Effector memory CD8-positive, alpha-beta T cell (primary cell): ENCODE measurements around the gene CCND1.

Experiments used
- ATAC-seq: fragments of 150-1000 bp; cut with Tn5 transposase; replicated peaks from 2 replicates; pipeline ENCODE4 v1.10.0; 2021; ENCODE audit warnings: mild to moderate bottlenecking, moderate library complexity
- DNase-seq, 3 experiments: peaks; one replicate each; pipeline ENCODE4 v3.0.0; 2021
- H3K27ac Mint-ChIP-seq, 2 donors: one replicate each; pipeline ENCODE4 v1.8.0; 2022; ENCODE audit warnings: mild to moderate bottlenecking in 2 of 2, mixed read lengths in 2 of 2, moderate library complexity in 2 of 2
- H3K27me3 Mint-ChIP-seq, 2 donors: one replicate each; pipeline ENCODE4 v1.8.0; 2022; ENCODE audit warnings: mixed read lengths in 2 of 2
- H3K36me3 Mint-ChIP-seq: one replicate; pipeline ENCODE4 v1.8.0; 2022; ENCODE audit warnings: mild to moderate bottlenecking, moderate library complexity, mixed read lengths; ENCODE audit not compliant: insufficient read depth
- H3K4me1 Mint-ChIP-seq, 2 donors: one replicate each; pipeline ENCODE4 v1.8.0; 2022; ENCODE audit warnings: low read depth in 2 of 2, mixed read lengths in 2 of 2
- H3K4me3 Mint-ChIP-seq, 2 donors: one replicate each; pipeline ENCODE4 v1.8.0; 2022; ENCODE audit warnings: mild to moderate bottlenecking in 2 of 2, mixed read lengths in 2 of 2, moderate library complexity in 2 of 2
- H3K9me3 Mint-ChIP-seq, 2 donors: one replicate each; pipeline ENCODE4 v1.8.0; 2022; ENCODE audit warnings: mixed read lengths in 2 of 2

The CCND1 gene

DNA sequence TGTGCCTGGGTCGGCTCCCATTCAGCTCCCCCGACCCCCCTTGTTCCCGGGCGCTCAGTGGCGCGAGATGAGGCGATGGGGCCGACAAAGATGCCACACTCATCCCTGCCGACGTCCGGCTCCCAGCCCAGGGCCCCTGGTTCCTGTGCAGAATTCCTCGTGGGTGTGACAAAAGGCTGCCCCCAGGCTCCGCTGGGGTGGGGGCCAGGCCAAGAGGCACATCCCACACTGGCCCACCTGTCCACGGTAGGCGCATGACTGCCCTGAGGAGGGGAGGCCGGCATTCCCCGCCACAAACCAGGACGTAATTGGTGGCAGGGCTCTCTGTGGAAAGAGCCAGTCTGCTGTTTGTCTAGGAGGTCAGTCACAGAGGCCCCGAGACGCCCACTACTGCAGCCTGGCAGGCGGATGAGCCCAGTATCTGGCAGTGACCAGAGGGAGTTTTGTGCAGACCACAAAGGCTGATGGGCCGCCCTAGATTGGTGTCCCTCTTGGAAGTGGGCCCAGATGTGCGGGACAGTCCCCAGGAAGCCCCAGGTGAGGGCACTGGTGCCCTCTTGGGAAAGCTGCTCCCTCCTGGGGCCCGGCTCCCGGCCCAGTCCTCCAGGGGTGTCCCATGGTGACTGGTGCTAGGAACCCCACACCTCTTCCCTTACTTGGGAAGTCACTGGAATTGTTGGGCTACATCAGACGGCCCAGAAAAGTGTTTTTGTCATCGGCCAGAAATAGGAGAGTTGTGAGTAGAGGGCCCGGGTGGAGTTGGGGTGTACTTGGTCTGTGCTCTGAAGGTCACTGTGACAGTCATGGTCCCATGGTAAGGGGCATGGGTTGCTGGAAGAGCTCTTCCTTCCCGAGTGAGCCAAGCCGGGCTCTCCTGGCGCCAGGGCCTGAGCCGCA, 5.8 kb downstream of the CCND1 start:
- no peaks in the 10 kb centered on the region for H3K9me3 Mint-ChIP-seq
- ATAC-seq = no peak
- H3K36me3 Mint-ChIP-seq = no peaks in the 10 kb centered on the region
- H3K27me3 Mint-ChIP-seq = peaks cover 0 to 20% of the 10 kb centered on the region in 2 donors
- H3K27ac Mint-ChIP-seq = no peak overlapping the region
- DNase-seq = no peak
- H3K4me3 Mint-ChIP-seq = no peak overlapping the region
- H3K4me1 Mint-ChIP-seq = peaks cover 0 to 3% of the 10 kb centered on the region in 2 donors

DNA sequence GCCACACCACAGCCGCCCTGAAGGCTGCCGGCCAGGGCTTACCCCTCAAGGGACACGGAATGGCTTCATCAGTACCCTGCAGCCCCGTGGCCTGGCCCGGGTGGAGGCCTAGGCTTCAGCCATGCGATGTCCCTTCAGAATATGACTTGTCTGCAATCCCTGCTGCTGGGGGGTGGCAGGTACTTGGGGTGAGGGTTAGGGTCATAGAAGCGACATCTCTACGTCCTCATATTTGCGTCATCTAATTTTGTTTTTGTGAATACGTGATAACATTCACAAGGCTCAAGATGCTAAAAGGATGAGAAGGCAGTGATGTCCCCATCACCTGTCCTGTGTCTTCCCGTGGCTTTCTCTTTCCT, 6.4 kb downstream of the CCND1 start:
- ATAC-seq (no peak), DNase-seq (no peak)
- H3K9me3 Mint-ChIP-seq = no peaks in the 10 kb centered on the region
- H3K4me1 Mint-ChIP-seq = peaks cover 0 to 3% of the 10 kb centered on the region in 2 donors
- no peak overlapping the region for H3K27ac Mint-ChIP-seq
- H3K27me3 Mint-ChIP-seq = peaks cover 0 to 20% of the 10 kb centered on the region in 2 donors
- H3K4me3 Mint-ChIP-seq = no peak overlapping the region
- H3K36me3 Mint-ChIP-seq = no peaks in the 10 kb centered on the region

DNA sequence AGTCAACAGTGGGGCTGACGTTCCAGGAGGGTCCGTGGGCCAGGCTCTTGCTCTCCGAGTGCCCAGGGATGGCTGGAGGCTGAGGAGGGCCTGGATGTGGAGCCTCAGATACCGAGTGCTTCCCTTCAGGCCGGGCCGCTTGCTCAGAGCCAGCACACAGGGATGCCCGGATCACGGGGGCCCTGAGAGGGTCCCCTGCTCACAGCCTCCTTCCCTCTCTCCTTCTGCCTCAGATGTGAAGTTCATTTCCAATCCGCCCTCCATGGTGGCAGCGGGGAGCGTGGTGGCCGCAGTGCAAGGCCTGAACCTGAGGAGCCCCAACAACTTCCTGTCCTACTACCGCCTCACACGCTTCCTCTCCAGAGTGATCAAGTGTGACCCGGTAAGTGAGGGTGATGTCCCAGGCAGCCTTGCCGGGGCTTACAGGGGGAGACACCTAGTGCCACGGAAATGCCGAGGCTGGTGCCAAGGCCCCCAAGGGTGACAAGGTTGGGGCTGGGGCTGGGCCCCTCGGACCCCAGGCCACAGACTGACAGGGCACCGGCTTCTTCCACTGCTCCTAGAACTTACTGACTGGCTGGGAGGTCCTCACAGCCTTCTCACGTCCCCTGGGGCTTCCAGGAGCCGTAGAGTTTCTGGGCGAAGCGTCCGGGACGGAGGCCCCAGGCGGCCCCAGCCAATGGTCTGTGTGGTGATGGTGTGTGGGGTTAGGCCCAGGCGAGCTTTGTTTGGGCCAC, 7.0 kb downstream of the CCND1 start:
- H3K27ac Mint-ChIP-seq = no peak overlapping the region
- no peak for ATAC-seq
- peaks cover 0 to 20% of the 10 kb centered on the region in 2 donors for H3K27me3 Mint-ChIP-seq
- H3K9me3 Mint-ChIP-seq = no peaks in the 10 kb centered on the region
- no peaks in the 10 kb centered on the region for H3K36me3 Mint-ChIP-seq
- peaks cover 0 to 3% of the 10 kb centered on the region in 2 donors for H3K4me1 Mint-ChIP-seq
- H3K4me3 Mint-ChIP-seq = no peak overlapping the region
- DNase-seq = no peak

DNA sequence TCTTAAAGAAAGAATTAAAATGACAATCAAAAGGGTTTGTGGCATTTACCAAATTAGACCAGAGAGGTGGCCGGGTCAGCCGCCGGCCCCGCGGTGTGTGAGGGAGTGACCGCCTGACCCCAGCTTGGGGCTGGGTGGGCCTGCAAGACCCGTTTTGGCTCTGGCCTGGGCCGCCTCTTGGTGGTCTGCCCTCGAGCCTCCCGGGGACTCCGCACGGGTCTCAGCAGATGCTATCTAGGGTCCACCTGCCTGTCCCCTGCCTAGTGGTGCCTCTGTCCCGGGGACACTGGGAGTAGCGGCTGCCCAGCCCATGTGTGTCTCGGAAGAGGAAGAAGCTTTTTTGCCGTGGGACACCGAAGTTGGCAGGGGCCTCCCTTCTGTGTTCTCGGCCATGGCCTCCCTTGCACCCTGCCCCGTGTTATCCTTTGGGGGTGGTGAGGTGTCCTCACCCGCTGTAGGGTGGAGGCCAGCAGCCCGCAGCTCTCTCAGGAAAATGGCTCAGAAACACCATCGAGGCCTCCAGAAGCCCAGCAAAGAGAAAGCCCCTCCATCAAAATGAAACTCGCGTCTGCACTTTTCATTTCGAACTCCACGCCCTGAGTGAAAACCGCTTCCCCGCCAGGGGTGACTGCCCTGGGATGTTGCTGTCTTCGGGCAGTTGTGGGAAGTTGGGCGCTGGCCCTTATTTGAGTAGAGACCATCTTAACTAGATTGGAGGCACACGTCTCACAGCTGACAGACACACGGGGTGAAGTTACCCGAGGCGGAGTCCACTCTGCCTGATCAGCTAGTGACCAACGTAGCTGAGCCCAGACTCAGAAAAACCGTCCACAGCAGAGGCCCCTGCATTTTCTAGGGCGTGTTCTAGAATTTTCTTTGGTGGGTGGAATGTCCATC, 8.0 kb downstream of the CCND1 start:
- Mint-ChIP-seq H3K36me3 (no peaks in the 10 kb centered on the region), H3K27ac (no peak overlapping the region), H3K4me1 (peaks cover 0 to under 1% of the 10 kb centered on the region in 2 donors), H3K27me3 (peaks cover 0 to 20% of the 10 kb centered on the region in 2 donors), H3K9me3 (no peaks in the 10 kb centered on the region), H3K4me3 (no peak overlapping the region)
- no peak for DNase-seq
- no peak for ATAC-seq

DNA sequence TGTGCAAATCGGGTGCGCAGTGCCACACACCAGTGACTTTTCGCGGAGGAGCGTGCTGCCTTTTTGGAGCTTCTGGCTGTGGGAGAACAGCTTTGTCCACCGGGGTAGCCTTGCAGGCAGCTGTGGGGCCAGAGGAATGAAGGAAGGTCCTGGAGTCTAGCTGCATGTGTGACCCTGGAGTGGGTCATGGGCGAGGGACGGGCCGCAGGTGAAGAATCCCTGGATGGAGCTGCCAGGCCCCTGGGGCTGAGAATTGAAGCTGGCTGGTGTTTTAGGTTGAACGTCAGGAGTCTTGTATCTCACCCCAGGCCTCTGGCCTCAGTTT, 8.6 kb downstream of the CCND1 start:
- H3K27ac Mint-ChIP-seq = no peak overlapping the region
- no peaks in the 10 kb centered on the region for H3K9me3 Mint-ChIP-seq
- no peak for DNase-seq
- no peaks in the 10 kb centered on the region for H3K36me3 Mint-ChIP-seq
- ATAC-seq = no peak
- H3K4me3 Mint-ChIP-seq = no peak overlapping the region
- H3K27me3 Mint-ChIP-seq = peaks cover 0 to 20% of the 10 kb centered on the region in 2 donors
- no peaks in the 10 kb centered on the region for H3K4me1 Mint-ChIP-seq

DNA sequence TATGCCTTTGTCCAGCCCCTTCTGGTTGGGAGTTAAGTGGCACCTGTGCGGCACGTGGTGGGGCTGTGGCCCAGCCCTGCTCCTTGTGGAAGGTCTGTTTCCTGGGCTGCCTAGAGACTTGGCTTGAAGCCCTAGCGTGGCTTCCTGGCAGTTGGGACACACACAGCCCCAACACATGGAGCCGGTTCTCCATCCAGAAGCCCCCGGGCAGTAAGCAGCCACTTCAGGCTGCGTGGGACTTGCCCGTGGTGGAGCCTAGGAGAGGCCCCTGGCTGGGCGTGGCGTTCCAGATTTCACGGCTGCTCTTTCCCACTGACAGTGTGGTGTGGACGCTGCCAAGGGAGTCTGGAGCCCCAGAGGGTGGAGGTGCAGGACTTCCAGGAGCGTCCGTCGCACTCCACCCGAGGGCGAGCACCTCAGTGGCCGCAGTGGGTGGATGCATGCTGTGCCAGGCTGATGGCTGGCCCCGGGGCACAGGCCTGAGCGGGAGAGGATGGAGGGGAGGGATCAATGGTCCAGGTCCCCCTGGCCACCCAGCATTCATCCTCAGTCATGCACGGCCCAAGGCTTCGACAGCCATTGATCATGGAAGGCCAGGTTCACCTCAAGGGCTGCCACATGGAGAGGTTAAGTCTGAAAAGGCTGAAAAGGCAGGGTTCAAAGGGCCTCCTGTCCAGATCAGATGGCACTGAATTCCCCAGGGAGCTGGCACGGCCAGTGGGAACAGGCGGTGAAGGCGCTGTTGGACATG, 9.3 kb downstream of the CCND1 start:
- Mint-ChIP-seq H3K4me3 (no peak overlapping the region), H3K36me3 (no peaks in the 10 kb centered on the region), H3K27ac (no peak overlapping the region), H3K27me3 (peaks cover 0 to 18% of the 10 kb centered on the region in 2 donors), H3K4me1 (no peaks in the 10 kb centered on the region), H3K9me3 (no peaks in the 10 kb centered on the region)
- DNase-seq (no peak), ATAC-seq (no peak)

DNA sequence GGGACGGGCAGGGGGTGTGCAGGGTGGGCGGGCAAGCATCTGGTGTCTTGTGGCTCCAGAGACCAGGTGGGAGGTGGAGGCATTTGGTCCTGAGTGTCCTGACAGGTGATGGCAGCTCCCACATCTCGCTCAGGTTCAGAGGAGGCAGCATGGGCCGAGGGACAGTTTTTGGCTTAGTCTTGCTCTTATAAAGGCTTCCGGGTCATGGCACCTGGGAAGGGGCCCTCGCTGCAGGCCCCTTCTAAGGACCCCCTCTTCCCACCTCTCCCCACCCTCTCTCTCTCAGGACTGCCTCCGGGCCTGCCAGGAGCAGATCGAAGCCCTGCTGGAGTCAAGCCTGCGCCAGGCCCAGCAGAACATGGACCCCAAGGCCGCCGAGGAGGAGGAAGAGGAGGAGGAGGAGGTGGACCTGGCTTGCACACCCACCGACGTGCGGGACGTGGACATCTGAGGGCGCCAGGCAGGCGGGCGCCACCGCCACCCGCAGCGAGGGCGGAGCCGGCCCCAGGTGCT, 9.9 kb downstream of the CCND1 start:
- Mint-ChIP-seq H3K4me3 (no peak overlapping the region), H3K27ac (no peak overlapping the region), H3K9me3 (no peaks in the 10 kb centered on the region), H3K27me3 (peaks cover 0 to 12% of the 10 kb centered on the region in 2 donors), H3K36me3 (no peaks in the 10 kb centered on the region), H3K4me1 (no peaks in the 10 kb centered on the region)
- DNase-seq (no peak), ATAC-seq (no peak)

DNA sequence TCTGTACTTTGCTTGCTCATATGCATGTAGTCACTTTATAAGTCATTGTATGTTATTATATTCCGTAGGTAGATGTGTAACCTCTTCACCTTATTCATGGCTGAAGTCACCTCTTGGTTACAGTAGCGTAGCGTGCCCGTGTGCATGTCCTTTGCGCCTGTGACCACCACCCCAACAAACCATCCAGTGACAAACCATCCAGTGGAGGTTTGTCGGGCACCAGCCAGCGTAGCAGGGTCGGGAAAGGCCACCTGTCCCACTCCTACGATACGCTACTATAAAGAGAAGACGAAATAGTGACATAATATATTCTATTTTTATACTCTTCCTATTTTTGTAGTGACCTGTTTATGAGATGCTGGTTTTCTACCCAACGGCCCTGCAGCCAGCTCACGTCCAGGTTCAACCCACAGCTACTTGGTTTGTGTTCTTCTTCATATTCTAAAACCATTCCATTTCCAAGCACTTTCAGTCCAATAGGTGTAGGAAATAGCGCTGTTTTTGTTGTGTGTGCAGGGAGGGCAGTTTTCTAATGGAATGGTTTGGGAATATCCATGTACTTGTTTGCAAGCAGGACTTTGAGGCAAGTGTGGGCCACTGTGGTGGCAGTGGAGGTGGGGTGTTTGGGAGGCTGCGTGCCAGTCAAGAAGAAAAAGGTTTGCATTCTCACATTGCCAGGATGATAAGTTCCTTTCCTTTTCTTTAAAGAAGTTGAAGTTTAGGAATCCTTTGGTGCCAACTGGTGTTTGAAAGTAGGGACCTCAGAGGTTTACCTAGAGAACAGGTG, 11.1 kb downstream of the CCND1 start:
- ATAC-seq = no peak
- no peaks in the 10 kb centered on the region for H3K4me1 Mint-ChIP-seq
- no peak overlapping the region for H3K4me3 Mint-ChIP-seq
- no peak for DNase-seq
- H3K27me3 Mint-ChIP-seq = peaks cover 0 to 9% of the 10 kb centered on the region in 2 donors
- H3K9me3 Mint-ChIP-seq = no peaks in the 10 kb centered on the region
- no peaks in the 10 kb centered on the region for H3K36me3 Mint-ChIP-seq
- H3K27ac Mint-ChIP-seq = no peak overlapping the region

DNA sequence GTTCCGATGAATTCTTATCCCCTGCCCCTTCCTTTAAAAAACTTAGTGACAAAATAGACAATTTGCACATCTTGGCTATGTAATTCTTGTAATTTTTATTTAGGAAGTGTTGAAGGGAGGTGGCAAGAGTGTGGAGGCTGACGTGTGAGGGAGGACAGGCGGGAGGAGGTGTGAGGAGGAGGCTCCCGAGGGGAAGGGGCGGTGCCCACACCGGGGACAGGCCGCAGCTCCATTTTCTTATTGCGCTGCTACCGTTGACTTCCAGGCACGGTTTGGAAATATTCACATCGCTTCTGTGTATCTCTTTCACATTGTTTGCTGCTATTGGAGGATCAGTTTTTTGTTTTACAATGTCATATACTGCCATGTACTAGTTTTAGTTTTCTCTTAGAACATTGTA, 12.0 kb downstream of the CCND1 start:
- H3K27ac Mint-ChIP-seq = no peak overlapping the region
- no peaks in the 10 kb centered on the region for H3K36me3 Mint-ChIP-seq
- H3K4me1 Mint-ChIP-seq = no peaks in the 10 kb centered on the region
- no peaks in the 10 kb centered on the region for H3K27me3 Mint-ChIP-seq
- no peak overlapping the region for H3K4me3 Mint-ChIP-seq
- DNase-seq (no peak), ATAC-seq (no peak)
- H3K9me3 Mint-ChIP-seq = no peaks in the 10 kb centered on the region

DNA sequence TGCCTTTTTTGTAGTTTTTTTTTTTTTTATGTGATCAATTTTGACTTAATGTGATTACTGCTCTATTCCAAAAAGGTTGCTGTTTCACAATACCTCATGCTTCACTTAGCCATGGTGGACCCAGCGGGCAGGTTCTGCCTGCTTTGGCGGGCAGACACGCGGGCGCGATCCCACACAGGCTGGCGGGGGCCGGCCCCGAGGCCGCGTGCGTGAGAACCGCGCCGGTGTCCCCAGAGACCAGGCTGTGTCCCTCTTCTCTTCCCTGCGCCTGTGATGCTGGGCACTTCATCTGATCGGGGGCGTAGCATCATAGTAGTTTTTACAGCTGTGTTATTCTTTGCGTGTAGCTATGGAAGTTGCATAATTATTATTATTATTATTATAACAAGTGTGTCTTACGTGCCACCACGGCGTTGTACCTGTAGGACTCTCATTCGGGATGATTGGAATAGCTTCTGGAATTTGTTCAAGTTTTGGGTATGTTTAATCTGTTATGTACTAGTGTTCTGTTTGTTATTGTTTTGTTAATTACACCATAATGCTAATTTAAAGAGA, 12.5 kb downstream of the CCND1 start:
- no peak overlapping the region for H3K4me3 Mint-ChIP-seq
- H3K27ac Mint-ChIP-seq = no peak overlapping the region
- H3K27me3 Mint-ChIP-seq = no peaks in the 10 kb centered on the region
- H3K4me1 Mint-ChIP-seq = no peaks in the 10 kb centered on the region
- ATAC-seq (no peak), DNase-seq (no peak)
- H3K36me3 Mint-ChIP-seq = no peaks in the 10 kb centered on the region
- no peaks in the 10 kb centered on the region for H3K9me3 Mint-ChIP-seq

DNA sequence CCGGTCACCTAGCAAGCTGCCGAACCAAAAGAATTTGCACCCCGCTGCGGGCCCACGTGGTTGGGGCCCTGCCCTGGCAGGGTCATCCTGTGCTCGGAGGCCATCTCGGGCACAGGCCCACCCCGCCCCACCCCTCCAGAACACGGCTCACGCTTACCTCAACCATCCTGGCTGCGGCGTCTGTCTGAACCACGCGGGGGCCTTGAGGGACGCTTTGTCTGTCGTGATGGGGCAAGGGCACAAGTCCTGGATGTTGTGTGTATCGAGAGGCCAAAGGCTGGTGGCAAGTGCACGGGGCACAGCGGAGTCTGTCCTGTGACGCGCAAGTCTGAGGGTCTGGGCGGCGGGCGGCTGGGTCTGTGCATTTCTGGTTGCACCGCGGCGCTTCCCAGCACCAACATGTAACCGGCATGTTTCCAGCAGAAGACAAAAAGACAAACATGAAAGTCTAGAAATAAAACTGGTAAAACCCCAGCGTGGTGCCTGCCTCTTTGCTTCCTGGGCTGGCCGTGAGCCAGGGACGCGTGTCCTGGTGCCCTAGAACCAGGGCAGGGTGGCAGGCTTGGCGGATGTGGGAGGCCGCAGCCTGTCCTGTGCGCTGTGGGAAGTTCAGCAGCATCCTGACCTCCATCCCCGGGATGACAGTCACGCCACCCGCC, 13.2 kb downstream of the CCND1 start:
- Mint-ChIP-seq H3K36me3 (no peaks in the 10 kb centered on the region), H3K27ac (no peak overlapping the region), H3K27me3 (no peaks in the 10 kb centered on the region), H3K4me3 (no peak overlapping the region), H3K9me3 (no peaks in the 10 kb centered on the region), H3K4me1 (no peaks in the 10 kb centered on the region)
- DNase-seq = no peak
- no peak for ATAC-seq
